H1 (cell line): ENCODE data around the gene AKAP8. TPM values are rescaled to one million over a fixed set of nuclear protein-coding genes. Genes with fewer than 3 reads are reported as not detected.

Source experiments
- CTCF ChIA-PET: fragments of 300-600 bp; sonication (Branson Sonifier 250); formaldehyde crosslinking; loops from one replicate; lab custom pipeline; 2021; ENCODE audit not compliant: partially characterized antibody; lab: Charles Lee
- POLR2A ChIA-PET: fragments of 300-600 bp; sonication (Branson Sonifier 250); formaldehyde crosslinking; loops from one replicate; lab custom pipeline; 2021; ENCODE audit warnings: inconsistent platforms; ENCODE audit not compliant: partially characterized antibody; lab: Charles Lee
- DNase-seq, 2 experiments: peaks; one replicate each; pipeline versions ENCODE4 v3.0.0 to v3.0.0-alpha.2; 2010 to 2022; ENCODE audit warnings: low spot score in 2 of 2, low read depth in 1 of 2, mixed read lengths in 1 of 2
- FAIRE-seq: peaks from 2 replicates; lab custom pipeline; 2011; peaks lifted over from hg19 to GRCh38; lab: Jason Lieb, UNC
- H2AFZ ChIP-seq: 2 replicates; pipeline ENCODE4 v1.8.1; 2012; ENCODE audit warnings: low read length, inconsistent platforms
- H2AK5ac ChIP-seq: 2 replicates; pipeline ENCODE4 v1.6.1; 2013; ENCODE audit warnings: low read depth, low read length
- H2BK120ac ChIP-seq: replicated peaks from 2 replicates; pipeline ENCODE3; 2013; ENCODE audit warnings: low read depth, low read length, inconsistent platforms
- H2BK12ac ChIP-seq: 2 replicates; pipeline ENCODE4 v1.6.1; 2013; ENCODE audit warnings: low read depth, low read length
- H2BK15ac ChIP-seq: 2 replicates; pipeline ENCODE4 v1.6.1; 2013; ENCODE audit warnings: low read length
- H2BK20ac ChIP-seq: 2 replicates; pipeline ENCODE4 v1.6.1; 2013; ENCODE audit warnings: low read length
- H2BK5ac ChIP-seq: 2 replicates; pipeline ENCODE4 v1.6.1; 2013; ENCODE audit warnings: low read depth, low read length
- H3K14ac ChIP-seq: 2 replicates; pipeline ENCODE4 v1.6.1; 2013; ENCODE audit warnings: inconsistent platforms; ENCODE audit not compliant: insufficient read length
- H3K18ac ChIP-seq: 2 replicates; pipeline ENCODE4 v1.6.1; 2013; ENCODE audit warnings: low read length; ENCODE audit errors: extremely low read depth
- H3K23ac ChIP-seq: 2 replicates; pipeline ENCODE4 v1.6.1; 2013; ENCODE audit warnings: inconsistent platforms; ENCODE audit not compliant: insufficient read length
- H3K23me2 ChIP-seq: 2 replicates; pipeline ENCODE4 v1.6.1; 2013; ENCODE audit warnings: low read depth, low read length
- H3K27ac ChIP-seq: 2 replicates; pipeline ENCODE4 v1.6.1; 2011; ENCODE audit warnings: low read depth, low read length, inconsistent platforms
- H3K27me3 ChIP-seq, 4 experiments: replicated peaks in 1 of 4; 1 replicate in 1 of 4; 2 replicates in 3 of 4; pipeline versions ENCODE4 v1.6.1 to v1.8.1; 2011 to 2013; ENCODE audit warnings: low read length in 3 of 4, mild to moderate bottlenecking in 3 of 4, inconsistent platforms in 2 of 4, mixed read lengths in 2 of 4, moderate library complexity in 1 of 4; ENCODE audit not compliant: control insufficient read depth in 3 of 4, insufficient read depth in 3 of 4; ENCODE audit errors: extremely low read depth in 1 of 4
- H3K36me3 ChIP-seq, 4 experiments: 2 replicates each; pipeline versions ENCODE4 v1.6.1 to v1.8.1; 2011 to 2013; ENCODE audit warnings: mild to moderate bottlenecking in 4 of 4, low read length in 3 of 4, moderate library complexity in 2 of 4, control low read depth in 1 of 4, inconsistent platforms in 1 of 4; ENCODE audit not compliant: insufficient read depth in 4 of 4, control insufficient read depth in 2 of 4
- H3K4ac ChIP-seq: replicated peaks from 2 replicates; pipeline ENCODE3; 2013; ENCODE audit warnings: low read length, low read depth, mixed read lengths, inconsistent platforms; ENCODE audit not compliant: insufficient read length
- H3K4me1 ChIP-seq, 4 experiments: replicated peaks in 1 of 4; 1 replicate in 1 of 4; 2 replicates in 3 of 4; pipeline versions ENCODE4 v1.6.1 to v1.8.1; 2011 to 2013; ENCODE audit warnings: low read length in 3 of 4, inconsistent platforms in 2 of 4, mixed read lengths in 1 of 4; ENCODE audit not compliant: insufficient read depth in 4 of 4, control insufficient read depth in 3 of 4
- H3K4me2 ChIP-seq, 2 experiments: 2 replicates each; pipeline versions ENCODE4 v1.6.1 to v1.8.1; 2011 to 2013; ENCODE audit warnings: low read depth in 2 of 2, low read length in 2 of 2, control low read depth in 1 of 2, inconsistent platforms in 1 of 2, mild to moderate bottlenecking in 1 of 2; ENCODE audit not compliant: insufficient read depth in 1 of 2
- H3K4me3 ChIP-seq, 4 experiments: fragments of 200-600, 300-600 bp in 1 of 4; sonication (generic), shearing (Covaris generic), sonication (Bioruptor Twin) in 1 of 4; 2 replicates each; pipeline versions ENCODE4 v1.5.1 to v1.8.1; 2011 to 2016; ENCODE audit warnings: low read length in 4 of 4, low read depth in 3 of 4, control low read depth in 2 of 4, inconsistent platforms in 2 of 4, mild to moderate bottlenecking in 2 of 4, mixed read lengths in 1 of 4, moderate library complexity in 1 of 4; ENCODE audit not compliant: insufficient read depth in 2 of 4; ENCODE audit errors: extremely low read depth in 1 of 4
- H3K56ac ChIP-seq: replicated peaks from 2 replicates; pipeline ENCODE3; 2013; ENCODE audit warnings: low read depth, mild to moderate bottlenecking, mixed read lengths, low read length, inconsistent platforms; ENCODE audit not compliant: insufficient read length
- H3K79me1 ChIP-seq: 2 replicates; pipeline ENCODE4 v1.6.1; 2013; ENCODE audit warnings: low read depth, low read length, control low read depth
- H3K79me2 ChIP-seq, 2 experiments: 2 replicates each; pipeline versions ENCODE4 v1.6.1 to v1.8.1; 2012 to 2013; ENCODE audit warnings: low read length in 2 of 2, mild to moderate bottlenecking in 2 of 2, inconsistent platforms in 1 of 2; ENCODE audit not compliant: insufficient read depth in 2 of 2, control insufficient read depth in 1 of 2
- H3K9ac ChIP-seq, 4 experiments: replicated peaks in 1 of 4; 1 replicate in 1 of 4; 2 replicates in 3 of 4; pipeline versions ENCODE4 v1.6.1 to v1.8.1; 2011 to 2013; ENCODE audit warnings: low read depth in 3 of 4, low read length in 3 of 4, control low read depth in 2 of 4, mild to moderate bottlenecking in 2 of 4, moderate library complexity in 2 of 4, inconsistent platforms in 1 of 4; ENCODE audit errors: extremely low read depth in 1 of 4
- H3K9me3 ChIP-seq, 2 experiments: 2 replicates each; pipeline versions ENCODE4 v1.6.1 to v1.8.1; 2012 to 2013; ENCODE audit warnings: mild to moderate bottlenecking in 2 of 2, moderate library complexity in 2 of 2, control low read depth in 1 of 2, inconsistent platforms in 1 of 2, low read depth in 1 of 2, low read length in 1 of 2, mixed read lengths in 1 of 2; ENCODE audit not compliant: insufficient read depth in 2 of 2
- H4K20me1 ChIP-seq, 2 experiments: replicated peaks in 1 of 2; 2 replicates each; pipeline versions ENCODE3 to v1.8.1; 2011 to 2013; ENCODE audit warnings: inconsistent platforms in 2 of 2, low read length in 2 of 2, mild to moderate bottlenecking in 1 of 2; ENCODE audit not compliant: insufficient read depth in 2 of 2, control insufficient read depth in 1 of 2
- H4K5ac ChIP-seq: 2 replicates; pipeline ENCODE4 v1.6.1; 2013; ENCODE audit warnings: low read length, low read depth, mixed read lengths, inconsistent platforms; ENCODE audit not compliant: insufficient read length
- H4K8ac ChIP-seq: 2 replicates; pipeline ENCODE4 v1.8.0; 2013; ENCODE audit warnings: mild to moderate bottlenecking, moderate library complexity, low read length, inconsistent platforms; ENCODE audit not compliant: insufficient read depth; ENCODE audit errors: extremely low read depth
- H4K91ac ChIP-seq: replicated peaks from 2 replicates; pipeline ENCODE3; 2013; ENCODE audit warnings: low read length, mixed read lengths, inconsistent platforms; ENCODE audit not compliant: insufficient read length
- ATF3 ChIP-seq: IDR thresholded peaks from 2 replicates; pipeline ENCODE4 v1.6.1; 2011; ENCODE audit warnings: low read depth, mild to moderate bottlenecking, low read length; ENCODE audit not compliant: insufficient read depth
- CBX5 ChIP-seq: fragments of 300-800, 300-1000 bp; sonication (generic); IDR thresholded peaks from 2 replicates; pipeline ENCODE4 v1.7.1; 2016; ENCODE audit warnings: antibody characterized with exemption, low read length, low read depth
- CTCF ChIP-seq, 3 experiments: IDR thresholded peaks; 1 replicate in 2 of 3; 2 replicates in 1 of 3; pipeline versions ENCODE4 v1.5.1 to v1.6.1; 2011; ENCODE audit warnings: low read length in 3 of 3, mild to moderate bottlenecking in 3 of 3, inconsistent platforms in 2 of 3, low read depth in 1 of 3, moderate library complexity in 1 of 3; ENCODE audit not compliant: insufficient read depth in 1 of 3; ENCODE audit errors: control extremely low read depth in 1 of 3
- KDM4A ChIP-seq: IDR thresholded peaks from one replicate; pipeline ENCODE4 v1.7.1; 2012; ENCODE audit warnings: low read depth, mild to moderate bottlenecking, moderate library complexity, low read length, inconsistent platforms; ENCODE audit not compliant: severe bottlenecking
- NANOG ChIP-seq: IDR thresholded peaks from 2 replicates; pipeline ENCODE4 v1.6.1; 2011; ENCODE audit warnings: low read length, low read depth, mild to moderate bottlenecking, inconsistent platforms; ENCODE audit not compliant: insufficient read depth, poor library complexity, severe bottlenecking
- RNF2 ChIP-seq: fragments of 200-900, 300-1000 bp; sonication (generic); IDR thresholded peaks from 2 replicates; pipeline ENCODE4 v1.7.1; 2016; ENCODE audit warnings: borderline replicate concordance, low read depth, mild to moderate bottlenecking, antibody characterized with exemption, low read length; ENCODE audit not compliant: poor library complexity, severe bottlenecking; ENCODE audit errors: missing control alignments
- SP4 ChIP-seq: IDR thresholded peaks from 2 replicates; pipeline ENCODE4 v1.6.1; 2012; ENCODE audit warnings: low read length, inconsistent platforms
- TAF1 ChIP-seq: IDR thresholded peaks from 2 replicates; pipeline ENCODE4 v1.6.1; 2011; ENCODE audit warnings: mild to moderate bottlenecking, low read depth, low read length
- YY1 ChIP-seq: IDR thresholded peaks from 2 replicates; pipeline ENCODE4 v1.6.1; 2011; ENCODE audit warnings: low read depth, mild to moderate bottlenecking, low read length
- WGBS, 2 experiments: shearing (Covaris generic) in 1 of 2; methylation state at CpG; one replicate each; pipeline versions ENCODE4 v1.1.6 to v1.1.7; 2013 to 2015; ENCODE audit warnings: low lambda C conversion rate in 2 of 2, mixed read lengths in 2 of 2, inconsistent platforms in 1 of 2, low coverage in 1 of 2, missing lambda C conversion rate in 1 of 2; ENCODE audit not compliant: insufficient replicate concordance in 2 of 2, insufficient coverage in 1 of 2, insufficient read length in 1 of 2; ENCODE audit errors: extremely low coverage in 1 of 2, missing lambda C conversion rate in 1 of 2; 5-methylcytosine and 5-hydroxymethylcytosine counted together
- polyA plus RNA-seq, 7 experiments: library from polyadenylated mRNA; depleted of rRNA in 3 of 7; stranded (reverse) in 5 of 7; unstranded in 2 of 7; fragments of >200 nt in 5 of 7; fragments of 200-250 nt in 2 of 7; gene quantifications; 1 replicate in 5 of 7; 2 replicates in 1 of 7; 4 replicates in 1 of 7; pipeline versions ENCODE4 v1.2.1 to v1.2.3, GENCODE V29; 2011 to 2013; ENCODE audit warnings: missing spikeins in 2 of 7, mixed read lengths in 2 of 7
- total RNA-seq: library from RNA; stranded (reverse); fragmentation: NEBNext Ultra II Directional; extraction: Animal tissue kit (Norgen Biotek cat#: 25700); gene quantifications from 2 replicates; pipeline ENCODE4 v1.2.1, GENCODE V29; 2021

Gene AKAP8
- total and polyA plus RNA-seq, 2 of the 8 experiments (the other 6 are each of a cell fraction or from before 2014, with no cell fraction given) = 17.0 to 41.0 TPM

- Histone ChIP-seq H2BK20ac (no peak overlapping the region), H2AK5ac (no peak overlapping the region), H2BK120ac (no peak overlapping the region), H3K9ac (no peak overlapping the region), H2BK15ac (no peak overlapping the region), H3K27ac (no peak overlapping the region), H3K23ac (no peak overlapping the region), H4K91ac (no peak overlapping the region), H3K9me3 (no peaks in the 10 kb centered on the region), H3K23me2 (no peaks in the 10 kb centered on the region), H3K4ac (no peak overlapping the region), H2AFZ (no peak overlapping the region), H4K20me1 (peaks cover 7 to 29% of the 10 kb centered on the region in 2 experiments), H3K18ac (no peak overlapping the region), H3K4me1 (no peaks in the 10 kb centered on the region; a peak in 2 of 7 replicates), H4K5ac (no peak overlapping the region), H3K4me2 (no peak overlapping the region), H3K4me3 (no peak overlapping the region), H3K14ac (no peak overlapping the region), H2BK5ac (no peak overlapping the region), H3K36me3 (peaks cover 21 to 63% (median 46%) of the 10 kb centered on the region in 4 experiments), H3K79me2 (peaks cover 20 to 47% of the 10 kb centered on the region in 2 experiments; a peak in 3 of 4 replicates), H3K27me3 (no peaks in the 10 kb centered on the region), H3K79me1 (peaks cover 23% of the 10 kb centered on the region), H4K8ac (0 out of 2 replicates have a peak overlapping the region, but pooled peaks have one; percentile 63), H3K56ac (no peak overlapping the region), H2BK12ac (no peak overlapping the region)
- CTCF ChIA-PET = interaction anchor here (0.8 to 1.6 kb wide), 4 partner anchors 12 to 120 kb away, joined by 3 to 4 read pairs (median 4); no protein-coding TSS in a partner anchor
- POLR2A ChIA-PET = interaction anchor here (1.0 to 5.4 kb wide), 3 partner anchors 7 to 14 kb away, joined by 3 to 37 read pairs (median 3); partner anchors contain the start of gene AKAP8
- FAIRE-seq (no peak), DNase-seq (no peak)
- 94% methylated on average over 17 of the region's 17 CpGs; no CpG with 5 or more reads in 1 of the 2 experiments for WGBS, 2 experiments
- TF ChIP-seq CTCF (IDR thresholded peaks at IDR 0.05; ENCODE audit: control extremely low read depth in 1 of 3, insufficient read depth in 1 of 3, low read depth in 1 of 3, low read length in 3 of 3) (no peak), YY1 (no peak), RNF2 (no peak), ATF3 (no peak), NANOG (no peak), CBX5 (no peak), TAF1 (no peak), KDM4A (no peak), SP4 (no peak)
Measured at GRCh38 chr19:15371786-15372380, 7.7 kb downstream of the AKAP8 start.
